GM21825 (cell line): Measurements from ENCODE around the gene RARG.
A peak's percentile ranks its signal among the peaks of the same experiment; 100 is the strongest.
"Not testable (repeated sequence)": the region's sequence is repeated elsewhere in the genome, so short reads cannot be mapped to it uniquely, and the experiment has no call there.

Experiments used
- ATAC-seq: cut with Tn5 transposase; IDR thresholded peaks from one replicate; pipeline ENCODE4 v1.9.1; 2021; ENCODE audit warnings: mild to moderate bottlenecking, moderate library complexity; ENCODE audit not compliant: unreplicated experiment

Gene RARG

DNA sequence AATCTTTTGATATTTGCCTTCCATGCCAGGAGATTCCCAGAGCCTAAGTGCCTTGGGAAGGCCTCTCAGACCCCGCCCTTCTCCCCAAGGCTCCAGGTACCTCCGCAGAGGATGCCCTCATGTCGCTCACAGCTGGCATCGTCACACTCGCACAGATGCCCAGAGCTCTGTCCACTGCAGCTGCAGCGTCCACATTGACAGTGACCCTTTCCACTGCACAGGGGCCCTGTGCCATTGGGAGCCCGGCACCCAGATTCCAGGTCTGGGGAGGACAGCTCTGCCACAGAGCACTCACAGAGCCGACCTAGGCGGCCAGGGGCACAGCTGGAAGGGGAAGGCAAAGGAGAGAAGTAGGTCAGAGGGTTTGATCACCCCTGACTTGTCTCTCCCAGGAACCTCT lies 39.0 kb downstream of the RARG start:
- no peak for ATAC-seq

DNA sequence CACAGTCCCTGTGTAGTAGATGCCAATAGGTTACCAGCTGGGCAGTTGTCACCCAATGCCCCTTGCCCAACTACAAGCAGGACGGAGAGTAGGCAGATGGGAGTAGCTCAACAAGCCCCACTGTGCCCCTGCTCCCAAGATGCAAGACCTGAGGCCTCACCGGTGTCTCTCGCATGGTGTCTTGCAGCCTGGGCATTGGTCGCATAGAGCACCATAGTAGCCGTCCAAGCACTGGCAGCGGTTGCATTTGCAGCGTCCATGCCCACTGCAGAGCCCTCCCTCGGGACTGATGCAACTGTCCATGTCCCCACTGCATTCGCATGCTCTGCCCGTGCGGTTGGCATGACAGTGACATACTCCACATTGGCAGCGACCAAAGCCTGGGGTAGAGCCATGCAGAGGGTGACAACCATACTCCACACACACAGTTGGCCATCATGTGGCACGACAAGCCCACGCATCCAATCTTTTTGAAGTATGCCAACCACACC lies 39.4 kb downstream of the RARG start:
- ATAC-seq, result no peak

- no peak for ATAC-seq
These were observed 40.0 kb downstream of the RARG start for GRCh38 chr12:53191885-53192530.

- ATAC-seq, result no peak
These were observed 40.7 kb downstream of the RARG start for GRCh38 chr12:53191096-53191884.

GRCh38 chr12:53190108-53190729 lies 41.8 kb downstream of the RARG start:
- no peak for ATAC-seq

DNA sequence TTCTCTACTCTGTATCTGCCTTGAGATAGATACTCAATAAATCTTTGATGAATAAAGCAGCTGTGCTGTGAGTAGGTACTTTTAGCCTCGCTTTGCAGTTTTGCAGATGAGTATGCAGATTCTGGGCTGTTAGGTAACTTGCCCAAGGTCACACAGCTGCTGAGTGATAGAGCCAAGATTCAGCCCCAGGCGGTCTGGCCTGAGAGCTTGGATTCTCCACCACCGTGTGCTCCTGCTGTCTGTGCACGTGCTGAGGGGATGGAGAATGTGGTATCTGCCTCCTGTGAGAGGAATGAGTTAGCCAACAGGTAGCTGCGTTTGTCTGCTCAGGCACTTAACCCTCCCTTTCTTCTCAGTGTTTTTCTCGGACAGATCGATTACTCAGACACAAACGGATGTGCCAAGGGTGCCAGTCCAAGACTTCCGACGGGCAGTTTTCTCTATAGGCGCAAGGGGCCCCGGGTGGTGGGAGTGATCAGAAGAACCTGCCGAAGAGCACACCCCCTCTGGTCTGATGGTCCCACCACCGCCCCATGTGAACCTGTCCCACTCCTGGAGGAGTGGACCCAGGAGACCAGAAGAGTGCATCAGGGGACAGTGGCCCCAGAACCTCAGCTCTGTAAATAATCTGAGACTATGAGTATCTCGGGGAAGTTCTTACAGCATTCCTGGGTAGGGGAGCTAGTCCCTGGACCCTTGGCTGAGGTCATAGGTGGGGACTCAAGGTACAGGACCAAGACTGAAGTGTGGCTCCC lies 44.7 kb downstream of the RARG start:
- no peak for ATAC-seq

DNA sequence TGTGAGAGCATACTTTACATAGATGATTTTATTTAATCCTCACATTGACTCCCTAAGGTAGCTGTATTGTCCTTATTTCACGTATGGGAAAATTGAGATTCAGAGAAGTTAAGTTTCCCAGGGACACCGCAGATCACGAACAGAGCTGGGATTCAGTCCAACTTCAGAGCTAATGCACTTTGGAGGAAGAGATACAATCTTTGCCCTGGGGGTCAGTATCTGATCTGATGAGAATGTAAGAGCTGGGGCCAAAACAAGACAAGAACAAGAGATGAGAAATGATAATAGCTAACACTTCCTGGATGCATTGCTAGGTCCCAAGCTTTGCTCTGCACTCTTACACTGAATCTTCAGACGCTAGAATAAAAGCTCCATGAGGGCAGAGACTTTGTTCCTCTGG lies 45.3 kb downstream of the RARG start:
- ATAC-seq, result no peak

- ATAC-seq, result no peak
These were observed 46.3 kb downstream of the RARG start for GRCh38 chr12:53185582-53186153.

DNA sequence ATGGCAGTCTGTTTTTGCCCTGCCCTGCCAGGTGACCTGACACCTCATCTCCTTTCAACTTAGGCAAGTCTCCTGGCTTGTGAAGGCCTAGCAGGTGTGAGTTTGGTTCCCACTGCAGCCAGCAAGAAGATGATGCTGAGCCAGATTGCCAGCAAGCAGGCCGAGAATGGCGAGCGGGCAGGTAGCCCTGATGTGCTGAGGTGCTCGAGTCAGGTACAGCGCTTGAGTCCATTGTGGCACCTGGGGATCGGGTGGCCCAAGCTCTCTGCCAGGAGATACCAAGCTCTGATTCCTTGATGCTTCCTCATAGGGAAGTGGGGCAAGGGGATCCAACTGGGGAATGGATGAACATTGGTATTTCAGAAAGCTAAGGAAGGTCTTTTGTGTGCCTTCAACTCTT lies 47.2 kb downstream of the RARG start:
- no peak for ATAC-seq

DNA sequence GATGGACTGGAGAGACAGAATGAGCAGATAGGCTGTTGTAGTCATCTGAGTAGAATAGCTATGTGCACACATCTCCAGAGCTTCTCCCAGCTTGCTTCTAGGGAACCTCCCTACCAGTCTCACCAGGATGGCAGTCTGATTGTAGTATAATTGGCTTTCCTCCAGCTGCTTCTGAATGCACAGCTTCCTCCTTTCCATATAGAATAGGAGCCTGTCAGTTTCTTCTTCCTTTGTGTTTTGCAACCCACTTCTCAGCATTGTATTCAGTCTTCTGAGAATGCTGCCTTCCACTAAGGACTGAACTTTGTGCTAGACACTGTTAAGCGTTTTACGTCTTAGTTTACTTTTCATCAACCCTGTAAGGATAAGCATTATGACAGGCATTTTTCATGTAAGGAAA lies 49.1 kb downstream of the RARG start:
- no peak for ATAC-seq

- no peak for ATAC-seq
These were observed 50.1 kb downstream of the RARG start for GRCh38 chr12:53181935-53182334.

DNA sequence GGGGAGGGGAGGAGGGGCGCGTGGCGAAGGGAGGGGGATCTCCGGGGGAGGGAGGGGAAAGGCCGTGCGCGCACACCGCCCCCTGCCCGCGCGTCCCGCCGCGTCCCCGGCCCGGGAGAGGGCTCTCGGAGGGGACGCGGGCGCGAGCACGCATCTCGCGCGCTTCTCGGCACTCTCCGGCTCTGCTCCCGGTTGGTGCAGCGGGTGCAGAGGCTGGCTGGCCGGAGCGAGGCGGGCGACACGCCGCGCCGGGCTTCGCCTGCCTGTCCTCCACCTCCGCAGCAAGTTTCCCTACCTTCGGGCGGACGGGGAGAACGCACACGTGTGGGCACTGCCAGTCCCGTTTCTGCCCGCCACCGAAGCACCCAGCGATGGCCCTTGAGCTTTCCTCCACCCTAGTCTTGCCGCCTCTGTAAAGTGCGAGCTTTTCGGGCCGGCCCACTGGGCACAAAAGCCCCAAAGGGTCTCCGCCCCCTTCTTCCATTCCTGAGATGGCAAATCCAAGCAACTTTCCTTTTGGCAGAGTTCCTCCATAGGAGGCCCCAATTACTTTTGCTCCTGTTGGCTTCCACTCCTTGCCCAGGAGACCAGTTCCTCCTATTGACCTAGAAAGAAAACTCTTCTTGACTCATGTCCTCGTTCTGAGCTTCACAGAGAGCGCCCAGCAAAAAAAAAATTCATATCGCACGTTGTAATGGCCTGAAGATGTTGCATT lies 50.9 kb downstream of the RARG start:
- ATAC-seq, result peak; percentile 46

DNA sequence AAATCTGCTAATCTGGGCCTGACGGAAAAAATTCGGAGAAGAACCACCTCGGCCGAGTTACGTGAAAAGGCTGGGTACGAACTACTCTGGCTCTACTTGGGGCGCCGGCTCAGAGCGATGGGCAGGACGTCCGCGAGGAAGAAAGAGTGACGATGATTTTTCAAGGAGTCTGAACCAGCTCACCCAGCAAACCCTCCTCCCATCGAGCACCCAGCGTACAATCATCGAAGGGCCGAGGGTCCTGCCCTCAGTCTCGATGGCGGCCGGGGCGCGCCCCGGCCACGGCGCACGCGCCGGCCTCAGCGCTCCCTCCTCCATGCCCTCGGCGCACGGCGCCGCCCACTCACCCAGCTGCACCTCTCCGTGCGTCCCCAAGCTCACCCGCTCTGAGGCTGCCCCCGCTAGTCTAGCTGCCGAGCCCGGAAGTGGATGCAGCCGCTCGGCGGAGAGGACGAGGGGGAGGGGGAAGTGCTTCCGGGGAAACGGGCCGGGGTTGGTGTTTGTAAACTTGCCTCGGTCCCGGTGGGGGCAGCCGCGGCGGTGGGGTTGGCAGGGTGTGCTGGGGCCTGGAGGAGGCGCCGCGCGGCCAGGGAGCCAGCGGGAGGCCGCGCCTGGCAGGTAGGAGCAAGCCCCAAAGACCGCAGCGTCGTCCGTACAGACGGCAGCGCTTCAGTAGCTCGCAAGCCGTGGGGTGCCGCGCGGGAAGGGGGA lies 51.6 kb downstream of the RARG start, which contains the start of the genes CSAD and ZNF740:
CSAD (minus strand) TSS at position 706 of the 711 bp plus-strand sequence. CDS start 7,455 bp downstream, outside the sequence.
ZNF740 (plus strand) TSS at position 503 of the 711 bp plus-strand sequence. CDS start 1,262 bp downstream, outside the sequence.
- peak; percentile 92 for ATAC-seq

GRCh38 chr12:53179687-53180219 lies 52.3 kb downstream of the RARG start:
- ATAC-seq, result peak; percentile 8

DNA sequence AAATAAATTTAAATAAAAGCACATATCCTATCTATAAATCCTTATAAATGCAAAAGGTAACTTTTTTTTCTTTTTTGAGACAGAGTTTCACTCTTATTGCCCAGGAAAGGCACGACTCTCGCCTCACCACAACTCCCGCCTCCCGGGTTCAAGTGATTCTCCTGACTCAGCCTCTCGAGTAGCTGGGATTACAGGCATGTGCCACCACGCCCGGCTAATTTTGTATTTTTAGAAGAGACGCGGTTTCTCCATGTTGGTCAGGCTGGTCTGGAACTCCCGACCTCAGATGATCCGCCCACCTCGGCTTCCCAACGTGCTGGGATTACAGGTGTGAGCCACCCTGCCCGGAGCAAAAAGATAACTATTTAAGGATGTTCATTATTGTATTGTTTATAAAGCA lies 53.2 kb downstream of the RARG start:
- not testable (repeated sequence) for ATAC-seq

GRCh38 chr12:53177447-53177846 lies 54.6 kb downstream of the RARG start:
- ATAC-seq, result not testable (repeated sequence)

- ATAC-seq, result no peak
These were observed 55.3 kb downstream of the RARG start for GRCh38 chr12:53176750-53177149.

DNA sequence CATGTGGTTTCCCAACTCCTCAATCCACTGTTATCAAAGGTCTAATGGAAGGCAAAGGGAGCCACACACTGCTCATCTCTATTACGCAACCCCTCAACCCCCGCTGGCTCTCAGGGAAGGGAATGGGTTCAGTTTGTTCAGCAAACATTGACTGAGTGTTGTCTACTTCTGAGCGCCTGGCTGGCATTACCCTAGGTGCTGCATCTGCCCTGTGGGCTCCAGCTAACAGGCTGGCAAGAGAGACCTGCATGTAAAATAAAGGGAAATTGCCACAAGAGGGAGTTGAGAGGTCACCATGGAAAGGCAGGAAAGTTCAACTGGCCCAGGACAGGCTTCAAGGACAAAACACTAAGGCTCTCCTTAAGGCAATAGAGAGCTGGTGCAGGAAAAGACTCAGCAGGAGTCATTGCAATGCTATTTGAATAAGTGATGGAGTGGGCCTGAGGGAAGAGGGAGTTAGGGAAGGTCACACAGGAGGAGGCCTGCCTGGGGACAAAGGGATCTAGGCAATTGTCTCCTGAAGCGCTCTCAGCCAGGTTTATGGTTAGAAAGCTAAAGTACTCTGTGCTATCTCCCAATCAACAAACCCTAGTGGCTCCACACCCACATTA lies 57.0 kb downstream of the RARG start:
- no peak for ATAC-seq
